ENCODE results near the gene PATL1. TPM values are rescaled to one million over a fixed set of nuclear protein-coding genes. Genes with fewer than 3 reads are reported as not detected.
A peak's percentile ranks its signal among the peaks of the same experiment; 100 is the strongest.

PATL1 gene
- total RNA-seq, 1 donor from 2014 or later, result 17.3 TPM

- peak; percentile 63 for DNase-seq
- peaks cover 3% of the 10 kb centered on the region for H3K9me3 Mint-ChIP-seq (ENCODE audit: unreplicated experiment)
- H3K27me3 Mint-ChIP-seq (ENCODE audit: unreplicated experiment), result peaks cover 1% of the 10 kb centered on the region
- no peaks in the 10 kb centered on the region for H3K36me3 Mint-ChIP-seq (ENCODE audit: unreplicated experiment)
- TF ChIP-seq, protein P1, sequence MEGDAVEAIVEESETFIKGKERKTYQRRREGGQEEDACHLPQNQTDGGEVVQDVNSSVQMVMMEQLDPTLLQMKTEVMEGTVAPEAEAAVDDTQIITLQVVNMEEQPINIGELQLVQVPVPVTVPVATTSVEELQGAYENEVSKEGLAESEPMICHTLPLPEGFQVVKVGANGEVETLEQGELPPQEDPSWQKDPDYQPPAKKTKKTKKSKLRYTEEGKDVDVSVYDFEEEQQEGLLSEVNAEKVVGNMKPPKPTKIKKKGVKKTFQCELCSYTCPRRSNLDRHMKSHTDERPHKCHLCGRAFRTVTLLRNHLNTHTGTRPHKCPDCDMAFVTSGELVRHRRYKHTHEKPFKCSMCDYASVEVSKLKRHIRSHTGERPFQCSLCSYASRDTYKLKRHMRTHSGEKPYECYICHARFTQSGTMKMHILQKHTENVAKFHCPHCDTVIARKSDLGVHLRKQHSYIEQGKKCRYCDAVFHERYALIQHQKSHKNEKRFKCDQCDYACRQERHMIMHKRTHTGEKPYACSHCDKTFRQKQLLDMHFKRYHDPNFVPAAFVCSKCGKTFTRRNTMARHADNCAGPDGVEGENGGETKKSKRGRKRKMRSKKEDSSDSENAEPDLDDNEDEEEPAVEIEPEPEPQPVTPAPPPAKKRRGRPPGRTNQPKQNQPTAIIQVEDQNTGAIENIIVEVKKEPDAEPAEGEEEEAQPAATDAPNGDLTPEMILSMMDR (IDR thresholded peaks at IDR 0.05; ENCODE audit: partially characterized antibody, unreplicated experiment), result peak; percentile 48
- no peak overlapping the region for H3K27ac Mint-ChIP-seq (ENCODE audit: unreplicated experiment)
- H3K4me3 Mint-ChIP-seq (ENCODE audit: unreplicated experiment), result no peak overlapping the region
- no peaks in the 10 kb centered on the region for H3K4me1 Mint-ChIP-seq (ENCODE audit: low read depth, unreplicated experiment)
Measured at GRCh38 chr11:59680287-59681154, 11.7 kb upstream of the PATL1 start.

GRCh38 chr11:59679347-59679746, 10.5 kb upstream of the PATL1 start:
- Mint-ChIP-seq H3K4me1 (ENCODE audit: low read depth, unreplicated experiment) (no peaks in the 10 kb centered on the region), H3K4me3 (ENCODE audit: unreplicated experiment) (no peak overlapping the region), H3K9me3 (ENCODE audit: unreplicated experiment) (peaks cover 3% of the 10 kb centered on the region), H3K36me3 (ENCODE audit: unreplicated experiment) (no peaks in the 10 kb centered on the region), H3K27ac (ENCODE audit: unreplicated experiment) (no peak overlapping the region), H3K27me3 (ENCODE audit: unreplicated experiment) (peaks cover 1% of the 10 kb centered on the region)
- DNase-seq, result no peak
- TF ChIP-seq, protein P1 (IDR thresholded peaks at IDR 0.05; ENCODE audit: partially characterized antibody, unreplicated experiment), result no peak

- TF ChIP-seq, protein P1 (IDR thresholded peaks at IDR 0.05; ENCODE audit: partially characterized antibody, unreplicated experiment), result no peak
- no peak overlapping the region for H3K4me3 Mint-ChIP-seq (ENCODE audit: unreplicated experiment)
- H3K4me1 Mint-ChIP-seq (ENCODE audit: low read depth, unreplicated experiment), result no peaks in the 10 kb centered on the region
- H3K36me3 Mint-ChIP-seq (ENCODE audit: unreplicated experiment), result no peaks in the 10 kb centered on the region
- DNase-seq, result no peak
- no peak overlapping the region for H3K27ac Mint-ChIP-seq (ENCODE audit: unreplicated experiment)
- H3K27me3 Mint-ChIP-seq (ENCODE audit: unreplicated experiment), result peaks cover 1% of the 10 kb centered on the region
- peaks cover 1% of the 10 kb centered on the region for H3K9me3 Mint-ChIP-seq (ENCODE audit: unreplicated experiment)
Measured at GRCh38 chr11:59678813-59679165, 10.0 kb upstream of the PATL1 start.

- TF ChIP-seq, protein P1 (IDR thresholded peaks at IDR 0.05; ENCODE audit: partially characterized antibody, unreplicated experiment), result no peak
- Mint-ChIP-seq H3K27ac (ENCODE audit: unreplicated experiment) (no peak overlapping the region), H3K4me3 (ENCODE audit: unreplicated experiment) (no peak overlapping the region), H3K9me3 (ENCODE audit: unreplicated experiment) (peaks cover 1% of the 10 kb centered on the region), H3K27me3 (ENCODE audit: unreplicated experiment) (peaks cover 1% of the 10 kb centered on the region), H3K36me3 (ENCODE audit: unreplicated experiment) (no peaks in the 10 kb centered on the region), H3K4me1 (ENCODE audit: low read depth, unreplicated experiment) (no peaks in the 10 kb centered on the region)
- no peak for DNase-seq
Measured at GRCh38 chr11:59678118-59678812, 9.4 kb upstream of the PATL1 start.

DNA sequence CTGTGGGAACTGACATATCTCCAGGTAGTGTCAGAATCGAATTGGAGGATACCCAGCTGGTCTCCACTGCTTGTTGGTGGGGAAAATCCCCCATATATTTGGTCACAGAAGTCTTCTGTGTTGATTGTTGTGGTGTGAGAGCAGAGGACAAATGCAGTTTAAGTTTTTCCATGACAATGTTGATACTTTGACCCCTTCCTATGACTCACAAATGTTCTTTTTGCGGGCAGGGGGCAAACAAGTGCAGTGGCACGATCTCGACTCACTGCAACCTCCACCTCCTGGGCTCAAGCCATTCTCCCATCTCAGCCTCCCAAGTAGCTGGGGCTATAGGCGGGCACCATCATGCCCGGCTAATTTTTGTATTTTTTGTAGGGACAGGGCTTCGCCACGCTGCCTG, 7.4 kb upstream of the PATL1 start:
- Mint-ChIP-seq H3K4me1 (ENCODE audit: low read depth, unreplicated experiment) (no peaks in the 10 kb centered on the region), H3K4me3 (ENCODE audit: unreplicated experiment) (no peak overlapping the region), H3K36me3 (ENCODE audit: unreplicated experiment) (no peaks in the 10 kb centered on the region), H3K27me3 (ENCODE audit: unreplicated experiment) (peaks cover 1% of the 10 kb centered on the region), H3K27ac (ENCODE audit: unreplicated experiment) (no peak overlapping the region), H3K9me3 (ENCODE audit: unreplicated experiment) (peaks cover 1% of the 10 kb centered on the region)
- DNase-seq, result no peak
- TF ChIP-seq, protein P1 (IDR thresholded peaks at IDR 0.05; ENCODE audit: partially characterized antibody, unreplicated experiment), result no peak

Measured in glutamatergic neuron (in vitro differentiated cells).